Erythroblast (primary cell): ENCODE data around the gene BBS9.

Source experiments
- GATA1 ChIP-seq: IDR thresholded peaks from 2 replicates; pipeline ENCODE4 v1.6.1; 2011; ENCODE audit warnings: low read depth, mild to moderate bottlenecking, control low read depth, low read length, moderate library complexity
- POLR2A ChIP-seq: IDR thresholded peaks from 2 replicates; pipeline ENCODE4 v1.6.1; 2011; ENCODE audit warnings: mild to moderate bottlenecking, low read length

DNA sequence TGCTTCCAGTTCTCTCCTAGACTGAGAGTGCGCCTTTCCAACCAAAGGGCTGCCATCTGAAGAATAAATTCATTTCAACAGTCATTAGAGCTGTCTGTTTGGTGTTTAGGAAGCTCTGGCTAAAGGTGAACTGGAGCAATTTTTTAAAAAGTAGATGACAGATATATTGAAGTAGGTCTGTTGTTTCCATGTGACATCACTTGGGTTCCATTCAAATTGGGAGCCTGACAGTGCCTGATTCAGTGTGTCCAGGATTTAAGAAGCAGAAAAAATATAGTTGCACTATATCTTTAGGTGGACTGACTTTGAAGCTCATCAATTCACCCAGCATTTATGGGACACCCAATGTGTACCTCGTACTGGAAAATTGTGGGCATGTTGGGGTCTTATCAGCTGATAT is 367.7 kb downstream of the BBS9 start:
- TF ChIP-seq POLR2A (no peak), GATA1 (no peak)
